Activated T-cell treated with anti-CD3 and anti-CD28 coated beads, Interleukin-2, amount 50 U/mL, for 4 hours (primary cell): ENCODE data around the gene PRCP. TPM values are rescaled to one million over a fixed set of nuclear protein-coding genes. Genes with fewer than 3 reads are reported as not detected.

ENCODE experiments used
- ATAC-seq, 2 donors: fragments of 200-7000 bp; cut with Tn5 transposase; one replicate each; pipeline ENCODE4 v1.10.0; 2021
- DNase-seq: peaks from one replicate; pipeline ENCODE4 v3.0.0-alpha.2; 2020
- H3K27me3 Mint-ChIP-seq: one replicate; pipeline ENCODE4 v1.8.0; 2021; ENCODE audit warnings: low read depth, mixed read lengths
- H3K36me3 Mint-ChIP-seq: one replicate; pipeline ENCODE4 v1.8.0; 2022; ENCODE audit warnings: mixed read lengths; ENCODE audit not compliant: insufficient read depth
- H3K4me1 Mint-ChIP-seq: one replicate; pipeline ENCODE4 v1.8.0; 2021; ENCODE audit warnings: low read depth, mixed read lengths
- H3K4me3 Mint-ChIP-seq: one replicate; pipeline ENCODE4 v1.8.0; 2021; ENCODE audit warnings: mild to moderate bottlenecking, moderate library complexity, mixed read lengths
- H3K9me3 Mint-ChIP-seq: one replicate; pipeline ENCODE4 v1.8.0; 2021; ENCODE audit warnings: mixed read lengths
- total RNA-seq, 3 donors: library from RNA; stranded (reverse); gene quantifications; one replicate each; pipeline ENCODE4 v1.2.1, GENCODE V29; 2021

The PRCP gene
- total RNA-seq, 3 donors from 2014 or later, result 11.8 to 15.5 (median 13.8) TPM

GRCh38 chr11:82899957-82900276 lies 313 bp downstream of the PRCP start:
- Mint-ChIP-seq H3K27me3 (no peaks in the 10 kb centered on the region), H3K36me3 (peaks cover 4% of the 10 kb centered on the region), H3K4me3 (peak overlapping the region; percentile 98), H3K9me3 (no peaks in the 10 kb centered on the region), H3K4me1 (peaks cover 47% of the 10 kb centered on the region)
- ATAC-seq (no peak), DNase-seq (no peak)

GRCh38 chr11:82899186-82899820 lies 927 bp downstream of the PRCP start:
- Mint-ChIP-seq H3K4me3 (peak overlapping the region; percentile 98), H3K9me3 (no peaks in the 10 kb centered on the region), H3K36me3 (peaks cover 4% of the 10 kb centered on the region), H3K4me1 (peaks cover 47% of the 10 kb centered on the region), H3K27me3 (no peaks in the 10 kb centered on the region)
- no peak for DNase-seq
- ATAC-seq, result no peak

- peaks cover 4% of the 10 kb centered on the region for H3K36me3 Mint-ChIP-seq
- H3K4me3 Mint-ChIP-seq, result no peak overlapping the region
- peaks cover 44% of the 10 kb centered on the region for H3K4me1 Mint-ChIP-seq
- H3K9me3 Mint-ChIP-seq, result no peaks in the 10 kb centered on the region
- no peaks in the 10 kb centered on the region for H3K27me3 Mint-ChIP-seq
- no peak for DNase-seq
- ATAC-seq, result no peak
Observed at GRCh38 chr11:82898241-82898640, 2.0 kb downstream of the PRCP start.

GRCh38 chr11:82896183-82896582 lies 4.0 kb downstream of the PRCP start:
- ATAC-seq (no peak), DNase-seq (no peak)
- peaks cover 33% of the 10 kb centered on the region for H3K4me1 Mint-ChIP-seq
- H3K27me3 Mint-ChIP-seq, result no peaks in the 10 kb centered on the region
- H3K9me3 Mint-ChIP-seq, result no peaks in the 10 kb centered on the region
- peaks cover 4% of the 10 kb centered on the region for H3K36me3 Mint-ChIP-seq
- no peak overlapping the region for H3K4me3 Mint-ChIP-seq

- peaks cover 31% of the 10 kb centered on the region for H3K4me1 Mint-ChIP-seq
- ATAC-seq (no peak), DNase-seq (no peak)
- H3K27me3 Mint-ChIP-seq, result no peaks in the 10 kb centered on the region
- H3K4me3 Mint-ChIP-seq, result no peak overlapping the region
- no peaks in the 10 kb centered on the region for H3K9me3 Mint-ChIP-seq
- H3K36me3 Mint-ChIP-seq, result peaks cover 4% of the 10 kb centered on the region
Observed at GRCh38 chr11:82895437-82896091, 4.7 kb downstream of the PRCP start.

DNA sequence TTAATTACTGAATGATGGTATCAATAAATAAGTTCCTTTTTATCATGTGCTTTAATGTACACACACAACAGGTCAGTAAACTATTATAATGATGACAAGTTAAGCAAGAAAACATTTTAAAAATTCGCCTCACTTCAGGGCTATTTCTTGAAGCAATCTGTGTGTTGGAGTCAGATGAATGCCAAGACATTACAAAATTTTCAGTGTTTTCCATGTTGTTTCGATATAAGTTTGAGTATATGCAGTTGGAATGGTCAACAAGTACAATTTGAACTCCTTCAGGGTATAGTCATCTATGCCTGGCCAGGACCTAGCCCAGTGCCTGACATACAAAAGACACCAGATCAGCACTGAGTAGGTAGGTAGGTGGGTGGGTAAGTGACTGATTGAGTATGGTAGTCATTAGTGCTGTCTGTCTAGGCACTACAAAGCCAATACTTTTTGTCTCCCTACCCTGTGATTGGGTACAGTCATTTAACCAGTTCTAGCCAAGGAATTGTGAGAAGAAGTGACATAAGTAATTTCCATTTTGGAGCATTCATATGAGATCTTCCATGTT lies 7.5 kb downstream of the PRCP start:
- Mint-ChIP-seq H3K4me1 (peaks cover 11% of the 10 kb centered on the region), H3K36me3 (peaks cover 5% of the 10 kb centered on the region), H3K4me3 (no peak overlapping the region), H3K9me3 (no peaks in the 10 kb centered on the region), H3K27me3 (no peaks in the 10 kb centered on the region)
- no peak for DNase-seq
- ATAC-seq, result no peak

DNA sequence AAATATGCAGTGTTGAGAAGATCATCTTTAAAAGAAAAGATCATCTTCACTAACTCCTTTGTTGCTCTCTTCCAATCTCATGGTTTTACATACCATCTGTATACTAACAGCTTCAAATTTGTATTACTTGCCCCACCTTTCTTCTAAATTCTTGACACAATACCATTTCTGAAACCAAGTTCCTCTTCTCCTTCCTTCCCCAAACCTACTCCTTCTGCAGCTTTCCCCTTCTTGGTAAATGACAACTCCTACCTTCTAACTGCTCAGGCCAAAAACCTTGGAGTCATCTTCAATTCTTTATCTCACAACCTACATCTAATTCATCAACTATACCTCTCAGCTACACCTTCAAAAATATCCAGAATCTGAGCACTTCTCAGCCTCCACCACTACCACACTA lies 9.3 kb downstream of the PRCP start:
- Mint-ChIP-seq H3K36me3 (peaks cover 3% of the 10 kb centered on the region), H3K4me3 (no peak overlapping the region), H3K27me3 (no peaks in the 10 kb centered on the region), H3K4me1 (peaks cover 4% of the 10 kb centered on the region), H3K9me3 (no peaks in the 10 kb centered on the region)
- DNase-seq (no peak), ATAC-seq (no peak)

- Mint-ChIP-seq H3K27me3 (no peaks in the 10 kb centered on the region), H3K4me1 (no peaks in the 10 kb centered on the region), H3K9me3 (no peaks in the 10 kb centered on the region), H3K4me3 (no peak overlapping the region), H3K36me3 (peaks cover 3% of the 10 kb centered on the region)
- DNase-seq (no peak), ATAC-seq (no peak)
Observed at GRCh38 chr11:82890002-82890341, 10.3 kb downstream of the PRCP start.

- Mint-ChIP-seq H3K4me1 (no peaks in the 10 kb centered on the region), H3K36me3 (peaks cover 3% of the 10 kb centered on the region), H3K27me3 (no peaks in the 10 kb centered on the region), H3K4me3 (no peak overlapping the region), H3K9me3 (no peaks in the 10 kb centered on the region)
- ATAC-seq (no peak), DNase-seq (no peak)
Observed at GRCh38 chr11:82889133-82890001, 10.9 kb downstream of the PRCP start.

DNA sequence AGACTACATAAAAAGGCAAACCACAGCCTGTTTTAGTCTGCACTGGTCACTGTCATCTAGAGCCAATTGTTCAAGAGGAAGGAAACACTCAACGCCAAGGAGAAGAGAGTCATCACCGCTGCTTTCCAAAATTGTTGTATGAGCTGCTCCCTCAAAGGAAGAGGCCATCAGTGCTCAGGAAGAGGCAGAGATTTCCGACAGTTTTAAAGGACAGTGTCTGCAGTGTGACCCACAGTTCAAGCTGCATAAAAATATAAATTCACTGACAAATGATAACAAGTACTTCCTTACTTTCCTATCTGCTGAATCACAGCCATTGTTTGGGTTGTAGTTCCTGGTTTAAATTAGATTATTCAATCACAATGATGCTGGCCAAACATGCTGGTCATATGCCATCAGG lies 16.4 kb downstream of the PRCP start:
- Mint-ChIP-seq H3K4me3 (no peak overlapping the region), H3K4me1 (no peaks in the 10 kb centered on the region), H3K36me3 (peaks cover 19% of the 10 kb centered on the region), H3K9me3 (no peaks in the 10 kb centered on the region), H3K27me3 (no peaks in the 10 kb centered on the region)
- ATAC-seq (no peak), DNase-seq (no peak)

DNA sequence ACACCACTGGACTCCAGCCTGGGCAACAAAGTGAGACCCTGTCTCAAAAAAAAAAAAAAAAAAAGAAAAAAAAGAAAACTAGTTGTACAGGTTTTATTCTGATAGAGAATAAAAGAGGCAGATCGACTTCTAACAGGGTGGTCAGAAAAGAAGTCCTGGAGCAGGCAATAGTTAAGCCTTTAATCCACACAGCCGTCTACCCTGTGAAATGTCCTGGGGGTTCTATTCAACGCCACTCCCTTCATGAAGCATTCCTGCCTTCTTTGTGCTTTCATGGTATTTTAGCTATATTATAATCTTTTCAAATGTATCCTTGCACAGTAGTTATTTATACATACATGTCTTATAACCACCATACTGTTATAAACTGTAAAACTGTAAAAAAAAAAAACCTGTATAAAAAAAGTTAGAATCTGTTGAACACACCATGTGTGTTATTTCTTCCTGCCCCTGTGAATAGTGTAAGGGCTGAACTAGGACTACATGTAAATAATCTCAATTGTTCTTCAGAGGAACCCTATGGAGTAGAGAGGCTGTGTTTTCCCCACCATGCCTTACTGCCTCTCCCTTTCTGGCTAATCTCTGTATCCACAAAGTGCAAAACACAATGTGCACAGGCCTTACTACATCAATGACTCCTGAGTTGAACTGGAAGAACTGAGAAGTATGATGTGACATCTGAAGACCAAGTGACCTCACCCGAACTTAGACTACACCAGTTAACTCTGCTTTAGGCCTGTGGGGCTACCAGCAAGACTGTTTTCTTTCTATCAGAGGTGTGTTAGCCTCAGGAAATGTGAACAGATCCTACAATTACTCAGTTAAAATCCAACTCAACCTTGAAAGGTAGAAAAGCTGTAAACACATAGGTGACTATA lies 25.3 kb downstream of the PRCP start:
- peaks cover 9% of the 10 kb centered on the region for H3K9me3 Mint-ChIP-seq
- H3K4me1 Mint-ChIP-seq, result peaks cover 26% of the 10 kb centered on the region
- ATAC-seq (no peak), DNase-seq (no peak)
- no peaks in the 10 kb centered on the region for H3K27me3 Mint-ChIP-seq
- H3K36me3 Mint-ChIP-seq, result peaks cover 9% of the 10 kb centered on the region
- no peak overlapping the region for H3K4me3 Mint-ChIP-seq

DNA sequence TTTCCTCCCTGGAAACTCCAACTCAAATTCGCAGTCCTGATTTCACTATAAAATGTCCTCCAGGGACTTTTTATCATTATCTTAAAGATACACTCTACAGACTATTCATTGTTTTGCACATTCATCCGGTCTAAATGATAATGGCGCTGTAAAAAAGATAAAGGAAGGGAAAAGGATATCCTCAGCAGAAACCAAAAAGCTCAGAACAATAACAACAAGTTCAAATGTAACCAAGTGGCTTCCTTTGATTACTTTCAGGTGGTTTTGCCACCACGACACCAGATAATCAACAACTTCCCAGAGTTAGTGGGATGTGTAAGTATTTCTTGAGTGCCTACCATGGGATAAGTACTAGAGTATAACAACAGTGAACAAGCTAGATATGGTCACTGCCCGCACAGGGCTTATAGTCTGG lies 26.3 kb downstream of the PRCP start:
- DNase-seq (no peak), ATAC-seq (peak in 1 of 2 donors; percentile 37)
- H3K4me3 Mint-ChIP-seq, result no peak overlapping the region
- peaks cover 9% of the 10 kb centered on the region for H3K9me3 Mint-ChIP-seq
- peaks cover 26% of the 10 kb centered on the region for H3K4me1 Mint-ChIP-seq
- H3K36me3 Mint-ChIP-seq, result peaks cover 6% of the 10 kb centered on the region
- no peaks in the 10 kb centered on the region for H3K27me3 Mint-ChIP-seq

DNA sequence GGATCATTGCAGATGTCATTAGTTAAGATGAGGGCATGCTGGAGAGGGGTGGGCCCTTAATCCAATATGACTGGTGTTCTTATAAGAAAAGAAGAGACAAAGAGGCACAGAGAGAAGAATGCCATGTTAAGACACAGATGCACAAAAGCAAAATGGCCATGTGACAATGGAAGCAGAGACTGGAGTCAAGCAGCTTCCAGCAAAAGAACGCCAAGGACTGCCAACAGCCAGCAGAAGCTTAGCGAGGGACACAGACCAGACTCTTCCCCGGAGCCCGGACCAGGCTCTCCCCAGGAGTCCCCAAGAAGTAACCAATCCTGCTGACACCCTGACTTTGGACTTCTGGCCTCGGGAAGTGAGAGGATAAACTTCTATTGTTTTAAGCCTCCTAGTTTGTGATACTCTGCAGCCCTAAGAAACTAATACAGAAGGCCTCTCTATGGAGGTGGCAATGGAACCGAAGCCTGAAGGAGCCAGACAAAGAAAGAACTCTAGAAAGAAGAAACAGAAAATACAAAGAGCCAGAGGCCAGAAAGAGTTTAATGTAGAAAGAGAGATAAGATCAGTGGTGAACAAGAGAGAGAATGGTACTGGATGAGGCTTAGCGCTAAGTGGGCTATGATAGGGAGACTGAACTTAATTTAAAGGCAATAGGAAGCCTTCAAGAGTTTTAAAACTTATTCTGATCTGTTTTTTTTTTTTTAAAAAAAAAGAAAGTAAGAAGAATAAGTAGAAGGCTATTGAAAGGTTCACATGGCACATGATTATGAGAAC lies 27.7 kb downstream of the PRCP start:
- Mint-ChIP-seq H3K9me3 (peaks cover 5% of the 10 kb centered on the region), H3K4me3 (no peak overlapping the region), H3K4me1 (peaks cover 29% of the 10 kb centered on the region), H3K36me3 (no peaks in the 10 kb centered on the region), H3K27me3 (no peaks in the 10 kb centered on the region)
- ATAC-seq, result no peak
- no peak for DNase-seq
